Muscle layer of colon (tissue), 2 donors: ENCODE results near the gene DCLK1.

Experiments used
- H3K27ac ChIP-seq: one replicate; pipeline ENCODE4 v1.7.0; 2013; ENCODE audit warnings: low read depth, mild to moderate bottlenecking, low read length, moderate library complexity
- H3K27me3 ChIP-seq, 2 donors: one replicate each; pipeline ENCODE4 v1.7.0; 2013; ENCODE audit warnings: low read length in 2 of 2, mild to moderate bottlenecking in 2 of 2; ENCODE audit not compliant: insufficient read depth in 2 of 2, control insufficient read depth in 1 of 2
- H3K36me3 ChIP-seq: one replicate; pipeline ENCODE4 v1.7.0; 2013; ENCODE audit warnings: mild to moderate bottlenecking, low read length; ENCODE audit not compliant: insufficient read depth
- H3K4me1 ChIP-seq: one replicate; pipeline ENCODE4 v1.7.0; 2013; ENCODE audit warnings: mild to moderate bottlenecking, low read length; ENCODE audit not compliant: insufficient read depth
- H3K4me3 ChIP-seq, 2 donors: one replicate each; pipeline ENCODE4 v1.7.0; 2013; ENCODE audit warnings: low read length in 2 of 2, low read depth in 1 of 2, mild to moderate bottlenecking in 1 of 2, moderate library complexity in 1 of 2
- H3K9ac ChIP-seq: one replicate; pipeline ENCODE4 v1.7.0; 2013; ENCODE audit warnings: low read length
- H3K9me3 ChIP-seq: one replicate; pipeline ENCODE4 v1.7.0; 2013; ENCODE audit warnings: mild to moderate bottlenecking, low read length
- donor health status: abdominal sarcoma.
- donor health status: Adenocarcinoma of cecum.

DCLK1 gene

DNA sequence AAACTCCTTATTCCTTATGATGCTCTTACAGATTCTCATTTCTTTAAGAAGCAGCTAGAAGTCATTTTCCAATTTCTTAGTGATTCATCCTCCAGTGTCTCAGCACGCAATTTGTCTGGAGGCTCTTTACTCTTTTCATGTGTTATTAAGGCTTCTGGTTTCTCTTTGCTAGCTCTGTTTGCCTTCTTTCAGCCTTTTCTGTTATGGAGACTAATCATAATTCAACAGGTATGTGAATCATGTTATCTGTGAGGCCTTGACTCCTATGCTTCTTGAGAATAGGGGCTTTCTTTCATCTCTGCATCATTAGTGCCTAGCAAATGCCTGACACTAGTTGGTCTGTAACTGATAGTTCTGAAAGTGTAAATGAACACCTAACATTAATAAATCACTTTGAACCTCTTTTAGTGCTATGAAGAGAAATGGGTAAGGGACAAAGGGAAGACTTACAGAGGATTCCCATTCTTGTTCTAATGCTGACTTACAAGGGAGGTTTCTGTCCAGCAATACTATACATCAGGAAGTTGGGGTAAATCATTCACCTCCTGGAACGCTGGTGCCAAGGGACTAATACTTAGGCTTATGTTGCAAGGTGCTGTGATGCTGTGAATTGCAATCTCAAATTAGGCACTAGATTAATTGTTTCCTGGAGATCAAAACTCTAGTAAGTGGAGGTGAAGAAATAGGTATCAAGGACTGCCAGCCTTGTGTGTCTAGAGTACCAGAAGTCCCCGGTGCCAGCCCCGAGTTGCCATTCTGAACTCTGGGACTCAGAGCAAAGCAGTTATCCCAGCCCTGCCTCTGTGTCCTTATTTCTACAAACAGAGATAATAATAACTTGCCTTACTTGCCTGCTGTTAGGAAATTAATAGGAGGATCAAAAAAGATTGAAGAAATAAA lies 265.6 kb downstream of the DCLK1 start:
- no peak overlapping the region for H3K27ac ChIP-seq
- no peak overlapping the region for H3K9ac ChIP-seq
- H3K9me3 ChIP-seq: no peaks in the 10 kb centered on the region
- H3K4me3 ChIP-seq: no peak overlapping the region
- no peaks in the 10 kb centered on the region for H3K36me3 ChIP-seq
- peaks cover 4% of the 10 kb centered on the region for H3K4me1 ChIP-seq
- no peaks in the 10 kb centered on the region for H3K27me3 ChIP-seq

DNA sequence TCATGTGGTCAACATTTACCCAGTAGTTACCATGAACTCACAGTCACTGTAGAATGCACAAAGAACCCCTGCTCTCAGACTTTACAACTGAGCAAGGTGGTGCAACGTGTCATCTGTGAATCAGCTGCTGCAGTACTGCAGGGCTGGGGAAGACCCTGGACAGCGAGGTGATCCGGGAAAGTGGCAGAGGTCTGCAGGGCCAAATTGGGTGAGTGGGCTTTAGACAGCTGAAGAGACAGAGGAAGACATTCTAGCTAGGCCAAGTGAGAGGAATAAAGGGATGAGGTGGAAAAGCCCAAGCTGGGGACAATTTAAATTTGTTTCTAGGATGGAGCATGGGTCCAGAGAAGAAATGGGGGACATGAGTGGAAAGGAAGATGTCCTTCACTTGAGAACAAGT lies 270.5 kb downstream of the DCLK1 start:
- Histone ChIP-seq H3K9me3 (no peaks in the 10 kb centered on the region), H3K27me3 (no peaks in the 10 kb centered on the region), H3K4me1 (peaks cover 22% of the 10 kb centered on the region), H3K4me3 (no peak overlapping the region), H3K9ac (no peak overlapping the region), H3K27ac (no peak overlapping the region), H3K36me3 (no peaks in the 10 kb centered on the region)

DNA sequence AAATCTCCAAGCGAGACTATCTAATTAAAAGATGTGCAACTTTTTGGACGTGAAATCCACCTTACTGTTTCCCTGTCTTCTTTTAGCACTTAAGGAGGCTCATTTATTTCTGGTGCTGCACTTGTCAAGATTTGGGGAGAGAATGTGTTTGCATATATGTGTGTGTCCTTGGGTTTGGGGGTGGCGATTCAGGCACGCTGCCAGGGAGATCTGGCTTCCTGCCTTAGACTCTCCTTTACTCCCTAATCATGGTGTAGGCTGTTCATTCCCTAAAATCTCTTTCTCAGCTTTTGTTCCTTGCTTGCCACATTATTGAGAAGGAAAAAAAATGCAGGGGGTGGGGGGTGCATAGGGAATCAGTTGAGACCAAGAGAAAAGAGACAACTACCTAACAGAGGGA lies 271.2 kb downstream of the DCLK1 start:
- no peak overlapping the region for H3K4me3 ChIP-seq
- H3K4me1 ChIP-seq: peaks cover 22% of the 10 kb centered on the region
- H3K27ac ChIP-seq: no peak overlapping the region
- H3K9ac ChIP-seq: no peak overlapping the region
- H3K9me3 ChIP-seq: no peaks in the 10 kb centered on the region
- H3K36me3 ChIP-seq: no peaks in the 10 kb centered on the region
- no peaks in the 10 kb centered on the region for H3K27me3 ChIP-seq

DNA sequence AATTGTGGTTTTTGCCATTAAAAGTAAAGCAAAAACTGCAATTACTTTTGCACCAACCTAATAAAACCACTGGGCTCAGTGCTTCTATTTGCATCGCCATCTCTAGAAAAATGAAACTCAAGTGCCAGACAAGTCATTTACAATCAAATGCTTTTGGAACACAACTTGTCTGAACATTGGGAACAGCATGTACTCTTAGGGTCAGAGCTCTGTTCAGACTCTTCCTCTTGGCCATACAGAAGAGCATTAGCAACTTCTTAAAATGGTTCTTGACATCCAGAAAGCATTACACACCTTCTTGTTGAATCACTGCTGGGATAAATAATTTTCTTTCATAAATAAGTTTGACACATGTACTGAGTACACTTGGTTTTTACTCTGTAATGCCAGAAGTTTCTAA lies 272.5 kb downstream of the DCLK1 start:
- Histone ChIP-seq H3K4me1 (peaks cover 22% of the 10 kb centered on the region), H3K9ac (no peak overlapping the region), H3K4me3 (no peak overlapping the region), H3K36me3 (no peaks in the 10 kb centered on the region), H3K27ac (peak overlapping the region; percentile 39), H3K9me3 (no peaks in the 10 kb centered on the region), H3K27me3 (no peaks in the 10 kb centered on the region)

DNA sequence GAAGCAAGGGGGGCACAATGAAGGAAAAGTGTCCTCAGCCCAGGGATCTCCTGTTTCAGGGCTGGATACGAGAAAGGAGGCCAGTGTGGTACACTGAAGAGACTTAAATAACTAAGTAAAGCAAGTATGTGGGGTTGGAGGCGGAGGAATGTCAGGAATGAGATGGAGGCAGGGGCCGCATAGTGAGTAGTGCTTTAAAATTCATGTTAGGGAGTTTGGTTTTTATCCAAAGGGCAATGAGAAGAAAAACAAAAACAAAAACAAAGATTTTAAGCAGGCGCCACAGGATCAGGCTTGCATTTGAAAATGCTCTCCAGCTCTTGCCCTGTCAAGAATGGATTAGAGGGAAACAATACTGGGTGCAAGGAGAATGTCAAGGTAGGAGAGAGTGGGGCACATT lies 273.4 kb downstream of the DCLK1 start:
- peaks cover 22% of the 10 kb centered on the region for H3K4me1 ChIP-seq
- no peak overlapping the region for H3K4me3 ChIP-seq
- H3K9ac ChIP-seq: no peak overlapping the region
- no peak overlapping the region for H3K27ac ChIP-seq
- no peaks in the 10 kb centered on the region for H3K9me3 ChIP-seq
- no peaks in the 10 kb centered on the region for H3K27me3 ChIP-seq
- H3K36me3 ChIP-seq: no peaks in the 10 kb centered on the region

DNA sequence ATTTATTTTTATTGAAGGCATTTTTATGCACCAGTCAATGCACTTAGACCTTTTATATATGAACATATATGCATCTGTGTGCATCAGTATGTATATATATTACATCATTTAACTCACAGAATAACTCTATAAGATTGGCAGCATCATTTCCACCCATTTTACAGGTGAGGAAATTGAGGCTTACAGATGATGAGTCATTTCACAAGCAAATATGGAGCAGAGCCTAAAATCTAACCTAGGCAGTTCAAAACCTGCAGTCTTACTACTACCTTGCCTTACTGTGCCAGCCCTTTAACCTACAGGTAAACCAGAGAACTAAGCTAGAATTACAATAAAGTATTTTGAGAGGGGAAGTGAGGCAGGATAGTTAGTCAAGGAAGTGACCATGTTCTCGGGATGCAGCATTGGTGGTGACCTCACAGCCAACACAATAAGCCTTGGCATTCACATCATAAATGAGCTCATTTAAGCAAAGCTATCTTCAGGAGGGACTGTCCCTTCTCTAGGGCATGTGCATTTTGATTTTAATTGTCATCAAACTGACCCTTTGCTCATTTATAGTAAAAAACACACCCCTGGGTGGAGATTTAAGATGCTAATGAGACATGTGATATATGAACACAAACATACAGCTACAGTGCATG lies 274.3 kb downstream of the DCLK1 start:
- H3K27me3 ChIP-seq: no peaks in the 10 kb centered on the region
- peaks cover 22% of the 10 kb centered on the region for H3K4me1 ChIP-seq
- H3K4me3 ChIP-seq: no peak overlapping the region
- H3K27ac ChIP-seq: no peak overlapping the region
- H3K9ac ChIP-seq: no peak overlapping the region
- H3K36me3 ChIP-seq: no peaks in the 10 kb centered on the region
- H3K9me3 ChIP-seq: no peaks in the 10 kb centered on the region

DNA sequence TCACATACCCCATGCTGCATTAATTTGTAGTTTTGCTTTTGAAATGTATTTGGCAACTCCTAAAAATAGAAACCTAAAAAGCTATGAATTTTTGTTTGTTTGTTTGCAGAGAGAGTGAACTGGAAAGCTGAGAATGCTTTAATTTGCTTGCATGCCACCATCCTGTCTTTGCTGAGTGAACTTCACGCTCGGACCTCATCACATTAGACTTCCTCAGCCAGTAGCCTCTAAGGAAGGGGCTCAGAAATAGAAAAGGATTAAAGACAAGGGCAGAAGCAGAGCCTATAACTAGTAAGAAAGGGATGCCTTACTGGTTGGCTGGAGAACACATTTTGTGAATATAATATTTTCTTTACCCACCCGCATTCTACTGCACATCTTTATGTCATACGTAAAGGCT lies 275.1 kb downstream of the DCLK1 start:
- Histone ChIP-seq H3K9me3 (no peaks in the 10 kb centered on the region), H3K27me3 (no peaks in the 10 kb centered on the region), H3K9ac (no peak overlapping the region), H3K27ac (no peak overlapping the region), H3K4me3 (no peak overlapping the region), H3K4me1 (peaks cover 22% of the 10 kb centered on the region), H3K36me3 (no peaks in the 10 kb centered on the region)

DNA sequence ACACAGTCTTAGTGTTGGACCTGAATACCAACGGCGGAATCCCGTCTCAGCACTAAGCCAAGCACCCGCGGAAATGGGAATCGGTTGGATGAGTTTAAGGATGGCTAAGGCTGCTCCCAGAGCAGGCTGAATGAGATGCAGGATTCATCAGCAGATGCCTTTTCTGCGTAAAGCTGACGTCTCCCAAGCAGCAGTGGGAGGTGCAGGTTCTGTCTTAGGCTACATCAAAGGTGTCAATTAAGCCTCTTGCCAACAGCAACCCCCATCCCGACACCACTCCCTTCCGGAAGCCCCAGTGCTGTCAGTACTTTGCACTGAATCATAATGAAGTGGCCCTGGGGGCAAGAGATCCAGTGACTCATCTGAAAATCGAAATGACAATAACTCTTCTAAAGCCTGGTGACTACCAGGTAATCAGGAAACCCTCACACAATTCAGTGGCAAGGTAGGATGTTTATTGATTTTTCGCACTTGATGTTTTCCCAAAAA lies 275.6 kb downstream of the DCLK1 start:
- no peak overlapping the region for H3K27ac ChIP-seq
- H3K4me1 ChIP-seq: peaks cover 22% of the 10 kb centered on the region
- no peaks in the 10 kb centered on the region for H3K27me3 ChIP-seq
- no peaks in the 10 kb centered on the region for H3K36me3 ChIP-seq
- H3K9ac ChIP-seq: no peak overlapping the region
- H3K9me3 ChIP-seq: no peaks in the 10 kb centered on the region
- H3K4me3 ChIP-seq: no peak overlapping the region

DNA sequence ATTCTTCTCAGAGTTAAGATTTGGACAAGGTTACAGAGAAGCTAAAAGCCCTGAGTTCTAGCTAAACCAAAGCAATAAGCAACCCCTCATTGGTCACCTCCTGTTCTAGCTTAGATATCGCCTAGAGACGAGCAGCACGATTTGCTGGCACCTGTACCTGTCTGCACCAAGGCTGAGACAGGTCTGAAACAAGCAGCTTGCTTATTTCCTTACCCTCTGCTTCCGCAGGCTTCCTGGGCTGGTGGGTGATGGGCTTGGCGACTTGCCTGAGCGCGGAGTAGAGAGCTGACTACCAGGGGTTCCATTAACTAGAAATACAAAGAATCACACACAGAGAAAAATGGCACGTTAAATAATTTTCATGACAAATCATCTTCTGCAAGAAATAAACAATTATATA lies 276.9 kb downstream of the DCLK1 start:
- H3K4me1 ChIP-seq: peaks cover 19% of the 10 kb centered on the region
- no peaks in the 10 kb centered on the region for H3K36me3 ChIP-seq
- H3K9me3 ChIP-seq: no peaks in the 10 kb centered on the region
- no peak overlapping the region for H3K9ac ChIP-seq
- no peak overlapping the region for H3K27ac ChIP-seq
- H3K4me3 ChIP-seq: no peak overlapping the region
- H3K27me3 ChIP-seq: no peaks in the 10 kb centered on the region

DNA sequence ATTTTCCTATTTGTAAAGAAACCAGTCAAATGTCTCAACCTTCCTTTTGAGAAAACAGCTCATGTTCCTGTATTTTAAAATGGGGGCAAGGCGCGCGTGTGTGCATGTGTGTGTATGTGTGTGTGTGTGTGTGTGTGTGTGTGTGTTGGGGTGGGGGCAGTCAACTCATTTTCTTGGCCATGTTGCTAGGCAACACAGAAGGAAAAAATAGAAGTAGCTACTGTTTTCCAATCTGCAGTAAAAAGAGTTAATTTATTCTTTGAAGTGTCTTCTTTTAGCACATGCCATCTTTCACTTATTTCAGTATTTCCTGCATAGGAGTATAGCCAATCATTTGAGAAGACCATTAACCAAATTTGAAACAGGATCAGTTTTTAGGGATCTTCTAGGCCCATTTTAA lies 279.3 kb downstream of the DCLK1 start:
- Histone ChIP-seq H3K27me3 (no peaks in the 10 kb centered on the region), H3K4me3 (no peak overlapping the region), H3K9me3 (no peaks in the 10 kb centered on the region), H3K4me1 (peaks cover 8% of the 10 kb centered on the region), H3K36me3 (no peaks in the 10 kb centered on the region), H3K27ac (no peak overlapping the region), H3K9ac (no peak overlapping the region)

DNA sequence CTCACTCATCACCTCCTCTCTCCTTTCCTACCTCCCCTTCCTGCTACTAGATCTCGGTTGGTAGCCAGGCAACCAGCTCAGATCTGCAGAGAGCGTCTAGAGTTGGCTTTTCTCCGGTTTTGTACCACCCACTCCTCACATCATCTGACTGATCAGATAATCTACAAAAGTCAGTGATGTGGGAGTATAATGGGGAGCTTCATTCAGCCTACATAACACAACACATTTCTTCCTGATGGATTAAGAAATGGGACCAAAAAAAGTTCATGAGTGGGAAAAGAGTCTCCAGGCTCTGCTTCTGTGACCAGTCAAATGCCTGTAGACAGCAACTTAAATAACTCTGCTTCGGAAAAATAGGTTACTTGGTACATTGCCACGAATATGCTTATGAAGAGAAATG lies 279.8 kb downstream of the DCLK1 start:
- H3K27me3 ChIP-seq: no peaks in the 10 kb centered on the region
- no peak overlapping the region for H3K9ac ChIP-seq
- H3K9me3 ChIP-seq: no peaks in the 10 kb centered on the region
- H3K4me3 ChIP-seq: no peak overlapping the region
- no peak overlapping the region for H3K27ac ChIP-seq
- H3K36me3 ChIP-seq: no peaks in the 10 kb centered on the region
- peaks cover 8% of the 10 kb centered on the region for H3K4me1 ChIP-seq
